ENCODE measurements around the gene LTB4R2. TPM values are rescaled to one million over a fixed set of nuclear protein-coding genes. Genes with fewer than 3 reads are reported as not detected.

Gene LTB4R2
- total RNA-seq, 1 donor from 2014 or later = 13.3 TPM

- peak overlapping the region; percentile 29 for H3K4me3 Mint-ChIP-seq (ENCODE audit: unreplicated experiment)
- peaks cover 14% of the 10 kb centered on the region for H3K36me3 Mint-ChIP-seq (ENCODE audit: low read depth, unreplicated experiment)
- peaks cover 9% of the 10 kb centered on the region for H3K27me3 Mint-ChIP-seq (ENCODE audit: unreplicated experiment)
- TF ChIP-seq CTCF (IDR thresholded peaks at IDR 0.05; ENCODE audit: unreplicated experiment) = no peak
- DNase-seq (ENCODE audit: low spot score) = no peak
- no peaks in the 10 kb centered on the region for H3K9me3 Mint-ChIP-seq (ENCODE audit: unreplicated experiment)
- peak overlapping the region; percentile 38 for H3K27ac Mint-ChIP-seq (ENCODE audit: unreplicated experiment)
- peaks cover 9% of the 10 kb centered on the region for H3K4me1 Mint-ChIP-seq (ENCODE audit: unreplicated experiment)
These were observed 42.4 kb upstream of the LTB4R2 start for GRCh38 chr14:24267516-24267915.

GRCh38 chr14:24268225-24268624 is 41.7 kb upstream of the LTB4R2 start:
- H3K4me3 Mint-ChIP-seq (ENCODE audit: unreplicated experiment) = no peak overlapping the region
- H3K36me3 Mint-ChIP-seq (ENCODE audit: low read depth, unreplicated experiment) = peaks cover 14% of the 10 kb centered on the region
- H3K27me3 Mint-ChIP-seq (ENCODE audit: unreplicated experiment) = peaks cover 9% of the 10 kb centered on the region
- no peaks in the 10 kb centered on the region for H3K9me3 Mint-ChIP-seq (ENCODE audit: unreplicated experiment)
- no peak for TF ChIP-seq CTCF (IDR thresholded peaks at IDR 0.05; ENCODE audit: unreplicated experiment)
- DNase-seq (ENCODE audit: low spot score) = no peak
- peaks cover 12% of the 10 kb centered on the region for H3K4me1 Mint-ChIP-seq (ENCODE audit: unreplicated experiment)
- no peak overlapping the region for H3K27ac Mint-ChIP-seq (ENCODE audit: unreplicated experiment)

- H3K36me3 Mint-ChIP-seq (ENCODE audit: low read depth, unreplicated experiment) = peaks cover 14% of the 10 kb centered on the region
- no peak overlapping the region for H3K27ac Mint-ChIP-seq (ENCODE audit: unreplicated experiment)
- H3K4me3 Mint-ChIP-seq (ENCODE audit: unreplicated experiment) = no peak overlapping the region
- TF ChIP-seq CTCF (IDR thresholded peaks at IDR 0.05; ENCODE audit: unreplicated experiment) = no peak
- DNase-seq (ENCODE audit: low spot score) = no peak
- H3K27me3 Mint-ChIP-seq (ENCODE audit: unreplicated experiment) = peaks cover 9% of the 10 kb centered on the region
- H3K9me3 Mint-ChIP-seq (ENCODE audit: unreplicated experiment) = no peaks in the 10 kb centered on the region
- peaks cover 12% of the 10 kb centered on the region for H3K4me1 Mint-ChIP-seq (ENCODE audit: unreplicated experiment)
These were observed 40.6 kb upstream of the LTB4R2 start for GRCh38 chr14:24269368-24269767.

GRCh38 chr14:24269910-24270536 is 39.9 kb upstream of the LTB4R2 start:
- no peak for DNase-seq (ENCODE audit: low spot score)
- H3K27ac Mint-ChIP-seq (ENCODE audit: unreplicated experiment) = peak overlapping the region; percentile 30
- H3K27me3 Mint-ChIP-seq (ENCODE audit: unreplicated experiment) = peaks cover 9% of the 10 kb centered on the region
- H3K9me3 Mint-ChIP-seq (ENCODE audit: unreplicated experiment) = no peaks in the 10 kb centered on the region
- peaks cover 15% of the 10 kb centered on the region for H3K36me3 Mint-ChIP-seq (ENCODE audit: low read depth, unreplicated experiment)
- H3K4me1 Mint-ChIP-seq (ENCODE audit: unreplicated experiment) = peaks cover 12% of the 10 kb centered on the region
- H3K4me3 Mint-ChIP-seq (ENCODE audit: unreplicated experiment) = peak overlapping the region; percentile 89
- TF ChIP-seq CTCF (IDR thresholded peaks at IDR 0.05; ENCODE audit: unreplicated experiment) = no peak

GRCh38 chr14:24270537-24271133 is 39.3 kb upstream of the LTB4R2 start:
- Mint-ChIP-seq H3K4me1 (ENCODE audit: unreplicated experiment) (peaks cover 12% of the 10 kb centered on the region), H3K9me3 (ENCODE audit: unreplicated experiment) (no peaks in the 10 kb centered on the region), H3K4me3 (ENCODE audit: unreplicated experiment) (peak overlapping the region; percentile 89), H3K27me3 (ENCODE audit: unreplicated experiment) (peaks cover 10% of the 10 kb centered on the region), H3K36me3 (ENCODE audit: low read depth, unreplicated experiment) (peaks cover 18% of the 10 kb centered on the region), H3K27ac (ENCODE audit: unreplicated experiment) (peak overlapping the region; percentile 67)
- no peak for DNase-seq (ENCODE audit: low spot score)
- TF ChIP-seq CTCF (IDR thresholded peaks at IDR 0.05; ENCODE audit: unreplicated experiment) = no peak
